Muscle layer of duodenum (tissue), 2 donors: ENCODE results near the gene TIAM2.
"Not testable (repeated sequence)": the region's sequence is repeated elsewhere in the genome, so short reads cannot be mapped to it uniquely, and the experiment has no call there.

Experiments
- H3K27ac ChIP-seq: one replicate; pipeline ENCODE4 v1.7.0; 2013; ENCODE audit warnings: mild to moderate bottlenecking, low read length
- H3K27me3 ChIP-seq: one replicate; pipeline ENCODE4 v1.7.0; 2013; ENCODE audit warnings: low read depth, mild to moderate bottlenecking, control low read depth, low read length
- H3K36me3 ChIP-seq, 2 donors: one replicate each; pipeline ENCODE4 v1.7.0; 2013; ENCODE audit warnings: low read length in 2 of 2, control low read depth in 1 of 2, mild to moderate bottlenecking in 1 of 2; ENCODE audit not compliant: insufficient read depth in 2 of 2, control insufficient read depth in 1 of 2
- H3K4me1 ChIP-seq, 2 donors: one replicate each; pipeline ENCODE4 v1.7.0; 2013; ENCODE audit warnings: low read length in 2 of 2, mild to moderate bottlenecking in 2 of 2, control low read depth in 1 of 2, moderate library complexity in 1 of 2; ENCODE audit not compliant: insufficient read depth in 2 of 2, control insufficient read depth in 1 of 2
- H3K4me3 ChIP-seq, 2 donors: one replicate each; pipeline ENCODE4 v1.7.0; 2013; ENCODE audit warnings: low read length in 2 of 2, low read depth in 1 of 2, mild to moderate bottlenecking in 1 of 2
- H3K9me3 ChIP-seq, 2 donors: one replicate each; pipeline ENCODE4 v1.7.0; 2013; ENCODE audit warnings: low read length in 2 of 2, control low read depth in 1 of 2, mild to moderate bottlenecking in 1 of 2; ENCODE audit not compliant: control insufficient read depth in 1 of 2
- donor health status: healthy.

The TIAM2 gene

DNA sequence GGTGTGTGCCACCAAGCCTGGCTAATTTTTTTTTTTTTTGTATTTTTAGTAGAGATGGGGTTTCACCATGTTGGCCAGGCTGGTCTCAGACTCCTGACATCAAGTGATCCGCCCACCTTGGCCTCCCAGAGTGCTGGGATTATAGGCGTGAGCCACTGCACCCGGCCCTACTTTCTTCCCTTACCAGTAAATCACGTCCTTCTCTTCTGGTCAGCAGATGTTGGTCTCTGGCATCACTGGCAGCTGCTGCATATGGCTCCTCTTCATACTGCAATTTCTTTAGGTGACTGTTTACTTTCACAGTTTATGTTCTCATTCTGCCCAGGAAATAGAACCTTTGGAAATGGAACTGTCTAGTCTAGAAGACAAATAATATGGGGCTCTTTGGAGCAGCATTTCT lies 235.9 kb downstream of the TIAM2 start:
- not testable (repeated sequence) for H3K27ac ChIP-seq, H3K9me3 ChIP-seq

DNA sequence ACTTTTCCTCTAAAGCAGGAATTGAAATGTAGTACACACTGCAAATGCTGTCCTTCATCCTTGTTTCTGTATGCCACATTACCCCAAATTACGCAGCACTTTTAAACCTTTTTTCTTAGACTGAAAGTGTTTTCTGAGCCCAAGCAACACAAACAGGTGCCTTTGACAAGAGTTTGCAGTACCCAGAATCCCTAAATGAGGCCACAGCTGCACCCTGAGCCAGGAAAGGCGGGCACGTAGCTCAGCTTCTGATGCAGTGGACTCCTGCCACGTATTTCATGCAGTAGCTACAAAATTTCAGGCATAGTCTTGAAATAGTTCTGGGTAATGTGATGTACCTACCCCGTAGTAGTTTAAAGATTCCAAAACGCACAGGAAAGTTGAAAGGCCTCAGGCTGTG lies 237.7 kb downstream of the TIAM2 start:
- H3K4me1 ChIP-seq: peaks cover 0 to 21% of the 10 kb centered on the region in 2 donors
- H3K27me3 ChIP-seq: no peaks in the 10 kb centered on the region
- H3K36me3 ChIP-seq: no peaks in the 10 kb centered on the region
- no peaks in the 10 kb centered on the region for H3K9me3 ChIP-seq
- no peak overlapping the region for H3K27ac ChIP-seq
- no peak overlapping the region for H3K4me3 ChIP-seq

More for the DNA sequence above, 235.9 kb downstream of the TIAM2 start:
- peaks cover 0 to 23% of the 10 kb centered on the region in 2 donors for H3K4me1 ChIP-seq
- not testable (repeated sequence) for H3K27me3 ChIP-seq, H3K36me3 ChIP-seq, H3K4me3 ChIP-seq

- H3K4me3 ChIP-seq: no peak overlapping the region
- H3K27ac ChIP-seq: no peak overlapping the region
- no peaks in the 10 kb centered on the region for H3K27me3 ChIP-seq
- H3K36me3 ChIP-seq: no peaks in the 10 kb centered on the region
- H3K4me1 ChIP-seq: peaks cover 0 to 10% of the 10 kb centered on the region in 2 donors
- H3K9me3 ChIP-seq: no peaks in the 10 kb centered on the region
Measured at GRCh38 chr6:155234167-155234566, 239.1 kb downstream of the TIAM2 start.

GRCh38 chr6:155234687-155235086 lies 239.6 kb downstream of the TIAM2 start:
- no peak overlapping the region for H3K27ac ChIP-seq
- H3K4me3 ChIP-seq: no peak overlapping the region
- peaks cover 0 to 10% of the 10 kb centered on the region in 2 donors for H3K4me1 ChIP-seq
- no peaks in the 10 kb centered on the region for H3K9me3 ChIP-seq
- H3K36me3 ChIP-seq: no peaks in the 10 kb centered on the region
- H3K27me3 ChIP-seq: no peaks in the 10 kb centered on the region

DNA sequence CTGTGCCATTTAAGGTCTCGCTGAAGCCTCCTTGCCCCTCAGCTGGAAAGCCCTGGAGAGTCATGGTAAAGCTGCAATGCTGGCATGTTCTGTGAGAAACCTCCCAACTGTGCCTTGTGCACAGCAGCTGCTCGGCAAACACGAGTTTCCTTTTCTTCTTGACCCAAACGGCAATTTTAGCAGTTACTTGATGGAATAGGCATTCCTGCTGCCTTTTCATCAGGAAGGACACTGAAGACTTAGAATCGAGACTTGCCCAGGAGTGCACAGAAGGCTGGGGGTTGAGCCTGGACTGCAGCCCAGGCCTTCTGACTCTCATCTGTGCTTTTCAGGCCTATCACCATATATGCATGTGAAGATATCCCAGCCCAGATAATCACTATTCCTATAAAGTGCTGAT lies 240.0 kb downstream of the TIAM2 start:
- Histone ChIP-seq H3K4me3 (no peak overlapping the region), H3K9me3 (no peaks in the 10 kb centered on the region), H3K27me3 (no peaks in the 10 kb centered on the region), H3K27ac (no peak overlapping the region), H3K36me3 (no peaks in the 10 kb centered on the region), H3K4me1 (peaks cover 0 to 10% of the 10 kb centered on the region in 2 donors)

DNA sequence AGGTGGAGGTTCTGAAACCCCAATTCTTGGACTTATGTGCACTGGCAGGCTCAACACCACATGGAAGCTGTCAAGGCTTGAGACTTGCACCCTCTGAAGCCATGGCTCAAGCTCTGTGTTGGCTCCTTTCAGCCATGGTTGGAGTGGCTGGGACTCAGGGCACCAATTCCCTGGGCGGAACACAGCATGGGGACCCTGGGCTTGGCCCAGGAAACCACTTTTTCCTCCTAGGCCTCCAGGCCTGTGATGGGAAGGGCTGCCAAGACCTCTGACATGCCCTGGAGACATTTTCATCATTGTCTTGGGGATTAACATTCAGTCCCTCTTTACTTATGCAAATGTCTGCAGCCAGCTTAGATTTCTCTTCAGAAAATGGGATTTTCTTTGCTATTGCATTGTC lies 242.5 kb downstream of the TIAM2 start:
- no peaks in the 10 kb centered on the region for H3K27me3 ChIP-seq
- H3K36me3 ChIP-seq: no peaks in the 10 kb centered on the region
- no peak overlapping the region for H3K27ac ChIP-seq
- H3K4me3 ChIP-seq: no peak overlapping the region
- H3K9me3 ChIP-seq: no peaks in the 10 kb centered on the region
- H3K4me1 ChIP-seq: peaks cover 5 to 10% of the 10 kb centered on the region in 2 donors

DNA sequence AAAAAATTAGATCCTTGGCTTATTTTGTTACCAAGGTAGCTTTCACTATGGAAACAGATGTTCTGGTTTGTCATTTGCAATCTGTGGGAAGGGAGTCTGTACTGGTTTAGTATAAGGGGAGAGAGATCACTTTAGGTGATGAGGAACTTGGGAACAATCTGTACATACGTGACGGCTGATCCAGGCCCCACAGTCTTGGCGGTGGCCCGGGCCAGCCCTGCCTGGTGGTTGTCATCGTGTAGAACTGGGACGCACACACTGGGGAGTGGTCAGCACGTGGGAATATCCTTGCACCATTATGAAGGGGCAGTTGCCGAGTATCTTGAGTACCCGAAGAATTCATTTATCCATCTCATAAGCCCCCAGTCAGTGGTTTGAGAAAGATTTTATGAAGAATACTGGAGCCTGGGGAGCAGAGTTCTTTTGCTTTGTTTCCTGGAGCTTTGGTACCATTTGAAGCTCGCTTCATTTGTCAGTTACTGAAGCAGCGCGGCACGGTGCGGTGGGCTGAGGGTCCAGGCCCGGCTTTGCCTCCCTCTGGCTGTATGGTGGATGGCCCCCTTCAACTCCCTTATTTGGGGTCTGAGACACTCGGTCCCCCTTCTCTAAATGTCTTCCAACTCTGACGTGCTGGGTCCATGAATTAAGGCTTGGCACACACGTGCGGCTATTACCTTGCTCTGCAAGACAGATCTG lies 245.9 kb downstream of the TIAM2 start:
- no peak overlapping the region for H3K27ac ChIP-seq
- H3K4me1 ChIP-seq: peaks cover 0 to 5% of the 10 kb centered on the region in 2 donors
- no peak overlapping the region for H3K4me3 ChIP-seq
- H3K27me3 ChIP-seq: no peaks in the 10 kb centered on the region
- no peaks in the 10 kb centered on the region for H3K9me3 ChIP-seq
- no peaks in the 10 kb centered on the region for H3K36me3 ChIP-seq

DNA sequence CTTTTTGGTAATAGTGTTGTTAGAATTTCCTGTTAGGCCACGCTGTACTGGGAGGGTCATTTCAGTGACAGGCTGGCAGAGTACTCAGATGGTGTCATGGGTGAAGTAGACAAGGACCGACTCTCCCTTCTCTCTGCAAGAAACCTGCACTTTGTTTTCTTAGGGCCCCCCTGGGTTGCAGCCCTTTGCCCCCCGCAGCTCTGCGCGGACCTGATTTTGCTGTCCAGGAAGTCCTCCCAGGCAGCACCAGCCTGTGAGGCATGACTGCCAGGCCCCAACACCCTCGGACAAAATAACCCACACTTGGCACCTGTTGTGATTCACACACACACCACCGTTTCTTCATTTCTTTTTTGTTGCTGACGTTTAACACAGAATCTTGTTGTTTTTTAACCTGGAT lies 246.9 kb downstream of the TIAM2 start:
- Histone ChIP-seq H3K36me3 (no peaks in the 10 kb centered on the region), H3K4me1 (peaks cover 0 to 5% of the 10 kb centered on the region in 2 donors), H3K27ac (no peak overlapping the region), H3K9me3 (no peaks in the 10 kb centered on the region), H3K27me3 (no peaks in the 10 kb centered on the region), H3K4me3 (no peak overlapping the region)

- Histone ChIP-seq H3K4me3 (no peak overlapping the region), H3K36me3 (no peaks in the 10 kb centered on the region), H3K9me3 (no peaks in the 10 kb centered on the region), H3K27ac (no peak overlapping the region), H3K4me1 (peaks cover 5 to 7% of the 10 kb centered on the region in 2 donors), H3K27me3 (no peaks in the 10 kb centered on the region)
Measured at GRCh38 chr6:155244434-155244833, 249.3 kb downstream of the TIAM2 start.

- Histone ChIP-seq H3K27me3 (no peaks in the 10 kb centered on the region), H3K9me3 (no peaks in the 10 kb centered on the region), H3K36me3 (no peaks in the 10 kb centered on the region), H3K4me3 (no peak overlapping the region), H3K27ac (no peak overlapping the region), H3K4me1 (peaks cover 5 to 7% of the 10 kb centered on the region in 2 donors)
Measured at GRCh38 chr6:155245193-155245592, 250.1 kb downstream of the TIAM2 start.

- Histone ChIP-seq H3K27ac (no peak overlapping the region), H3K4me1 (peaks cover 5 to 7% of the 10 kb centered on the region in 2 donors), H3K4me3 (no peak overlapping the region), H3K36me3 (no peaks in the 10 kb centered on the region), H3K27me3 (no peaks in the 10 kb centered on the region), H3K9me3 (no peaks in the 10 kb centered on the region)
Measured at GRCh38 chr6:155245831-155246230, 250.7 kb downstream of the TIAM2 start.

DNA sequence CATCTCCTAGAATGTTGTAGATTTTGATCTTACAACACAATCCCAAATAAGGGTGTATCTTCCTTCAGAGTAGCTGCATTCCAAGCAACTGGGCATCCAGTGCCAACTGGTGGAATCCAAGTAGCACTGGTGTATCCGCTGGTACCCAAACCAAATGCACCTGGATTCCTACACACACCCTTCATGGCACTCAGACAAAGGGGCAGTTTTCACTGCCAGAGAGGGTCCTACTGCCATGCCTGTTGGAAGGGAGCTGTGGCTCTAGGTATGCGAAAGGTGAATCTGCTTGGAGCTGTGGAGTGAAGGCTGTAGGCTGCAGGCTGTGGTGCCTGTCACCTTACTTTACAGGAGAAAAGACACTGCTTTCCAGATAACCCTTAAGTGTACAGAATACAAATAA lies 251.7 kb downstream of the TIAM2 start:
- no peaks in the 10 kb centered on the region for H3K36me3 ChIP-seq
- H3K4me1 ChIP-seq: peaks cover under 1 to 7% of the 10 kb centered on the region in 2 donors
- H3K4me3 ChIP-seq: no peak overlapping the region
- H3K9me3 ChIP-seq: no peaks in the 10 kb centered on the region
- no peaks in the 10 kb centered on the region for H3K27me3 ChIP-seq
- no peak overlapping the region for H3K27ac ChIP-seq
